Measurements from ENCODE around the gene CHST4.
"Not testable (repeated sequence)": the region's sequence is repeated elsewhere in the genome, so short reads cannot be mapped to it uniquely, and the experiment has no call there.

CHST4 gene

DNA sequence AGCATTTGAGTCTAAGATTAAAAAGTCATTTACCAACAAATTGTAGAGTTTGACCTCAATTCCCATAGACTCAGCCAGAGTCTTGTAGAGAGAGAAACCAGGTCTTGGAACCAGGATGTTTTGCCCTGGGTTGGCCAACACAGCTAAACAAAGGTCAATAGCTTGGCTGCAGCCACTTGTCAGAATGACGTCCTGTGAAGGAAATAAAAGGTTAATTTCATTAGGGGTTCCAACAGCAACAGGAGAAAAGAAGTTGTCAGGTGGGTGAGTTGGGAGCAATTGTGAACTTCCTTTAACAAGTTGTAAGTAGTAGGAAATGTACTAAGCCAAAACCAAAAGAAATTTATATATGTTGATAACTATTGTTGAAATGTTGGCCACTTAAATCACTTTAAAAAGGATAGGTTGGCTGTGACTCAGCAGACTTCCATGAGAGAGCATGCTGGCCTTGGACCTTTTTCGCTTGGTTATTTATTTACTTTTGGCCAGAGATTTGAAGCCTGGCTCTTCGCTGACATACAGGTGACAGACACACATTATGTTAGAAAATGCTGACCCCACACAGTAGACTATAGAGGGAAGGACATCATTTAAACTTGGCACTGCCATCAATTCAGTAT lies 46.4 kb downstream of the CHST4 start:
- peak; percentile 23 for DNase-seq

DNA sequence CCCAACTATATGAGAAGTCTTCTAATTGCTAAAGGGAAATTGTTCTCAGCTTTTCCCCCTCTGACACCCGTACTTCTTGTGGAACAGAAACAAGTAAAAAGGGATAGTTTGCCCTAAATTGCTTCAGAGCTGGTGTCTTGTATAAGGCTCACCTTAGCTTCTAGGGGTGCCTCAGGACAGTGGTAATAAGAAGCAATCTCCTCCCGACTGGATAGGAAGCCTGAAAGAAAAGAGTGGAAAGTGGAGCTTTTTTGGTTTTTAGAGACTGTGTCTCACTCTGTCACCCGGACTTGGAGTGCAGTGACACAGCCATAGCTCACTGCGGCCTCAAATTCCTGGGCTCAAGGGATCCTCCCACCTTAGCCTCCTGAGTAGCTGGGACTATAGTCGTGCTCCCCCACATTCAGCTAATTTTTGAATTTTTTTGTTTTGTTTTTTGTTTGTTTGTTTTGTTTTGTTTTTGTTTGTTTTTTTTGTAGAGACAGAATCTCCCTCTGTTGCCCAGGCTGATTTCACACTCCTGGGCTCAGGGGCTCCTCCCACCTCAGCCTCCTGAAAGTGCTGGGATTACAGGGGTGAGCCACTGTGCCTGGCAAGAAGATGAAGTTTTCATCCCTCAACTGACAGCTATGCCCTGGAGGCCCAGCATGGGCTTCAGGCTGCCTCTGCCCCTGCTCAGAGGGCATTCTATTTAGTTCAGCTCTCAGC lies 47.3 kb downstream of the CHST4 start:
- no peak for DNase-seq

DNA sequence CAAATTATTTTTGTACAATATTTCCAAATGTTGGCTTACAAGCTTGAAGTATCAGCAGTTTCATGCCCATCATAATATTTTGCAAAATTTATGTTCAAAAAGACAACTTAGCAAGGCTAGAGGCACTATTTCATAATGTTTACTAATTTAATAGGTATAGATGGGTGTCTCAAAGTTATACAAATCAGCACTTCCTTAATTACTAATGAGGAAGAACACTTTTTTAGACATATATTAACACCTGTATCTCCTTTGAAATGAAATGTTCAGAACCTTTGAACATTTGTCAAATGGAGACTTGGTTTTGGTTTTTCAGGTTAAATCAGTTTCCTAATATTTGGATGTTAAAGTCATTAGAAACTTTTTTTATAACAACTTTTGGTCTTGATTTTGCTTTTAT lies 48.5 kb downstream of the CHST4 start:
- no peak for DNase-seq

DNA sequence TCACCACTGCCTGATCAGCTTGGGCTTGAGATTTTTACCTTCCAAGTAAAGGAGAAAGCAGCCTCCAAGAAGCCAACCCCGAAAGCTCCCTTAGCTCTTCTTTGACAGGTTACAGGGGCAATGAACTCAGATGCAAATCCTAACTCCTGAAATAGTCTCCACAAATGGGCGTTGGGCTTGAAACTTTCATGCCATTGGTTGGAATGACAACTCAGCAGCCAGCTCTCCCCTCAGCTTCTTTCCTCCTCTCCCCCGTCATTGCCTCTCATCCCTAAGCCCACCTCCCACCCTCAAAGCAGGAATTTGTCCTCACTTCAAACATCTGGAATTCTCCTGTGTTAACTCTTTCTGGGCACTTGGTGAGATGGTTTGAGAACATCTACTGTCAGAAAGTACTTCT lies 50.7 kb downstream of the CHST4 start, which contains the start of gene TAT:
Gene TAT (minus strand): TSS at position 122 of the 400 bp plus-strand sequence. CDS start 677 bp downstream, outside the sequence.
- DNase-seq, result no peak

DNA sequence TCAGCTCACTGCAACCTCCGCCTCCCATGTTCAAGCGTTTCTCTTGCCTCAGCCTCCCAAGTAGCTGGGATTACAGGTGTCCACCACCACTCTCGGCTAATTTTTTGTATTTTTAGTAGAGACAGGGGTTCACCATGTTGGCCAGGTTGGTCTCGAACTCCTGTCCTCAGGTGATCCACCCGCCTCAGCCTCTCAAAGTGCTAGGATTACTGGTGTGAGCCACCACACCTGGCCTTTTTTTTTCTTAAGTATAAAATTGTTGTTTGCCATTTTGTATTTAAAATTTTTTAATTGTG lies 56.3 kb downstream of the CHST4 start:
- not testable (repeated sequence) for DNase-seq

DNA sequence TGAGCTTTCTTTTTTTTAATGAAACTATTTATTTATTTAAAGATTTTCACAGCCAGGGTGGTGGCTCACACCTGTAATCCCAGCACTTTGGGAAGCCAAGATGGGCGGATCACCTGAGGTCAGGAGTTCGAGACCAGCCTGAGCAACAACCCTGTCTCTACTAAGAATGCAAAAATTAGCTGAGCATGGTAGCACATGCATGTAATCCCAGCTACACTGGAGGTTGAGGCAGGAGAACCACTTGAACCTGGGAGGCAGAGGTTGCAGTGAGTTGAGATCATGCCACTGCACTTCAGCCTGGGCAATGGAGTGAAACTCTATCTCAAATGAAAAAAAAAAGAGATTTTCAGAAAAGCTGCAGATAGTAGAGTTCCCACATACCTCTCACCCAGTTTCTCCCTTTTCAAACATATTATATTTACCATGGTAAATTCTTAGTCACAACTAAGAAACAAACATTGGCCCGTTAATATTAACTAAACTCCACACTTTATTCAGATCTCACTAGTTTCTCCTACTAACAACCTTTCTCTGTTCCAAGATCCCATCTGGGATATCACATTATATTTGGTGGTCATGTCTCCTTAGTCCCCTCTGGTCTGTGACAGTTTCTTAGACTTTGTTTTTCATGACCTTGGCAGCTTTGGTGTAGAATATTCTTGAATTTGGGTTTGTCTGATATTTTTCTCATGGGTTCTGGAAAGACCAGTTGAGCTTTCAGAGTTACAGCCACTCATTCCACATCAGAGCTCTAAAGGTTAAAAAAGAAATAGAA lies 58.5 kb downstream of the CHST4 start:
- DNase-seq, result no peak

DNA sequence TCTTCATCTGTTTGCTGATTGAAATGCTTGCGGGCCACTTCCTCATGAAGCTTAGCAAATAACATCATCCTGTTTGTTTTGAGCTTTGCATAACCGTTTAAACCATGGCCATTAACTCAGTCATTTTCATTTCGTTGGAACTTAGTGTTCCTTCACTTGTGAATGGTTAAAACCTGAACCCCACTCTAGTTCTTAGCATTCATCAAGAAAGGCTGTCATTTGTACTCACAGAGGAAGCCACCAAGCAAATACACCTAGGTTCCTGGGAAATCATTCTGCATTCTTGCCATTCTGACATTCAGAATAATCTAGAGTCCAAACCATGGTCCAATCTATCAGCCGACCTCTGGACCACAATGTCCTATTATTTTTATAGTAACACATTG lies 59.1 kb downstream of the CHST4 start:
- DNase-seq, result no peak

All from RPMI8226 (cell line).